ENCODE measurements around the gene TMPRSS6.

DNA sequence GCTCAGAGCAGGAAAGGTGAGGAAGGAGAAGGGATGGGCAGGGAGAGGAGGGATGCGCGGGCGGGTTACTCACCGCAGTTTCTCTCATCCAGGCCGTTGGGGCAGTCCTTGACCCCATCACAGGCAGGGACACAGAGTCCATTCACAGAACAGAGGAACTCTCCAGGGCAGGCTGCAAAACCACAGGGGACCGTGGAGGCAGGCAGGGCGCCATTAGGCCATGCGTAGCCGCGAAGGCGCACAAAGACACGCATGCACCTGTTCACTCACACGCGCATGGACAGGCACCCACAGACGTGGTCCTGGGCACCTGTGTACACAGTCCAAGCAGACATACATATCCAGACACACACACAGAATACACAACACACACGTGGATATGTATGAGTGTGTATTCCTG is 35.0 kb downstream of the TMPRSS6 start:
- TF ChIP-seq CTCF (IDR thresholded peaks at IDR 0.05) = no peak
- no peak for TF ChIP-seq POLR2A (IDR thresholded peaks at IDR 0.05)

Data from esophagus squamous epithelium (tissue), 4 donors.